ENCODE data around the gene OR6J1. TPM values are rescaled to one million over a fixed set of nuclear protein-coding genes. Genes with fewer than 3 reads are reported as not detected.

The OR6J1 gene
- total and polyA plus RNA-seq, 2 of the 8 experiments (the other 6 are each of a cell fraction or from before 2014, with no cell fraction given): not detected

GRCh38 chr14:22656226-22656625, 12.1 kb upstream of the OR6J1 start (continued):
- TF ChIP-seq CHD7 (IDR thresholded peaks at IDR 0.05; ENCODE audit: insufficient replicate concordance, low read length) (no peak), CTCF (IDR thresholded peaks at IDR 0.05; ENCODE audit: control extremely low read depth in 1 of 3, insufficient read depth in 1 of 3, low read depth in 1 of 3, low read length in 3 of 3) (no peak), SP4 (IDR thresholded peaks at IDR 0.05; ENCODE audit: low read length) (no peak), JUND (IDR thresholded peaks at IDR 0.05; ENCODE audit: low read length) (no peak), JUN (IDR thresholded peaks at IDR 0.05; ENCODE audit: low read depth, low read length) (no peak), CTBP2 (IDR thresholded peaks at IDR 0.05; ENCODE audit: borderline replicate concordance, insufficient read depth, insufficient read length, low read length) (no peak)
